Stimulated activated CD4-positive, alpha-beta T cell treated with anti-CD3 and anti-CD28 coated beads, TNF-alpha, amount 100 ng/mL, for 4 hours (primary cell): ENCODE measurements around the gene IL31RA.
"Not testable (repeated sequence)": the region's sequence is repeated elsewhere in the genome, so short reads cannot be mapped to it uniquely, and the experiment has no call there.

Experiments used
- DNase-seq, 3 experiments: peaks; one replicate each; pipeline ENCODE4 v3.0.0-alpha.2; 2020; ENCODE audit warnings: low read depth in 3 of 3

Gene IL31RA

GRCh38 chr5:55850839-55851674, at the start of gene IL31RA:
TSS of gene IL31RA (plus strand) at chr5:55851357. CDS start at chr5:55851571, 214 bp downstream.
- DNase-seq, result no peak

- not testable (repeated sequence) for DNase-seq
Measured at GRCh38 chr5:55808814-55809213, 42.3 kb upstream of the IL31RA start.

GRCh38 chr5:55815939-55816338, 35.2 kb upstream of the IL31RA start:
- DNase-seq, result not testable (repeated sequence)

- DNase-seq, result no peak
Measured at GRCh38 chr5:55816342-55816741, 34.8 kb upstream of the IL31RA start.

GRCh38 chr5:55817030-55817429, 34.1 kb upstream of the IL31RA start:
- DNase-seq, result no peak

- no peak for DNase-seq
Measured at GRCh38 chr5:55820488-55820887, 30.7 kb upstream of the IL31RA start.

GRCh38 chr5:55821731-55822512, 29.2 kb upstream of the IL31RA start:
- no peak for DNase-seq

- DNase-seq, result no peak
Measured at GRCh38 chr5:55823151-55823796, 27.9 kb upstream of the IL31RA start.

- DNase-seq, result no peak
Measured at GRCh38 chr5:55829956-55830355, 21.2 kb upstream of the IL31RA start.

GRCh38 chr5:55832446-55832845, 18.7 kb upstream of the IL31RA start:
- DNase-seq, result no peak

GRCh38 chr5:55836191-55836590, 15.0 kb upstream of the IL31RA start:
- no peak for DNase-seq

GRCh38 chr5:55841976-55842375, 9.2 kb upstream of the IL31RA start:
- DNase-seq, result no peak

- no peak for DNase-seq
Measured at GRCh38 chr5:55847837-55848236, 3.3 kb upstream of the IL31RA start.

GRCh38 chr5:55848783-55849182, 2.4 kb upstream of the IL31RA start:
- no peak for DNase-seq

- no peak for DNase-seq
Measured at GRCh38 chr5:55851675-55851979, 470 bp downstream of the IL31RA start.

- no peak for DNase-seq
Measured at GRCh38 chr5:55852503-55852902, 1.3 kb downstream of the IL31RA start.

- DNase-seq, result no peak
Measured at GRCh38 chr5:55853041-55853670, 2.0 kb downstream of the IL31RA start.

GRCh38 chr5:55853818-55854217, 2.7 kb downstream of the IL31RA start:
- DNase-seq, result no peak

- DNase-seq, result no peak
Measured at GRCh38 chr5:55855509-55855908, 4.4 kb downstream of the IL31RA start.

GRCh38 chr5:55856516-55857246, 5.5 kb downstream of the IL31RA start:
- no peak for DNase-seq

- no peak for DNase-seq
Measured at GRCh38 chr5:55857247-55857640, 6.1 kb downstream of the IL31RA start.
